NCI-H774 (cell line): ENCODE results near the gene MYL12A.
"Not testable (repeated sequence)": the region's sequence is repeated elsewhere in the genome, so short reads cannot be mapped to it uniquely, and the experiment has no call there.

Experiments
- DNase-seq: peaks from one replicate; lab custom pipeline; 2025; lab: John Stamatoyannopoulos, UW

The MYL12A gene

GRCh38 chr18:3247240-3248061 lies at the start of gene MYL12A:
Gene MYL12A, plus strand, starts transcription at chr18:3247801. Its CDS starts 5,447 bp downstream, at chr18:3253248.
- DNase-seq: peak; percentile 92

DNA sequence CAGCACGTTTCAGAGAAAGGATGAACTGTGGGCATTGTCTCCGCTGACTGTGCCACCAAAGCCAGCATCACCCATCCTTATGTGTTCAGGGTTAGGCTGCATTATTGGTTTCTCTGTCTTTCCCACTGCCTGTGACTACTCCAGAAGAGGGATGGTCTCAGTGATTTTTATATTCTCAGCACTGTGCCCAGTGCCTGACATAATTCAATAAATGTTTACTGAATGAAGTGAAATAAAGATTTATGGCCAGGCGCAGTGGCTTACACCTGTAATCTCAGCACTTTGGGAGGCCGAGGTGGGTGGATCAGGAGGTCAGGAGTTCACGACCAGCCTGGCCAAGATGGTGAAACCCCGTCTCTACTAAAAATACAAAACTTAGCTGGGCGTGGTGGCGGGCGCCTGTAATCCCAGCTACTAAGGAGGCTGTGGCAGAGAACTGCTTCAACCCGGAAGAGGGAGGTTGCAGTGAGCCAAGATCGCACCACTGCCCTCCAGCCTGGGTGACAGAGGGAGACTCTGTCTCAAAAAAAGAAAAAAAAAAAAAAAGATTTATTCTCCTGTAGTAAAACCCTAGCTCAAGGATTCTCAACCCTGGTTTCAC lies 49.2 kb upstream of the MYL12A start:
- DNase-seq: not testable (repeated sequence)

DNA sequence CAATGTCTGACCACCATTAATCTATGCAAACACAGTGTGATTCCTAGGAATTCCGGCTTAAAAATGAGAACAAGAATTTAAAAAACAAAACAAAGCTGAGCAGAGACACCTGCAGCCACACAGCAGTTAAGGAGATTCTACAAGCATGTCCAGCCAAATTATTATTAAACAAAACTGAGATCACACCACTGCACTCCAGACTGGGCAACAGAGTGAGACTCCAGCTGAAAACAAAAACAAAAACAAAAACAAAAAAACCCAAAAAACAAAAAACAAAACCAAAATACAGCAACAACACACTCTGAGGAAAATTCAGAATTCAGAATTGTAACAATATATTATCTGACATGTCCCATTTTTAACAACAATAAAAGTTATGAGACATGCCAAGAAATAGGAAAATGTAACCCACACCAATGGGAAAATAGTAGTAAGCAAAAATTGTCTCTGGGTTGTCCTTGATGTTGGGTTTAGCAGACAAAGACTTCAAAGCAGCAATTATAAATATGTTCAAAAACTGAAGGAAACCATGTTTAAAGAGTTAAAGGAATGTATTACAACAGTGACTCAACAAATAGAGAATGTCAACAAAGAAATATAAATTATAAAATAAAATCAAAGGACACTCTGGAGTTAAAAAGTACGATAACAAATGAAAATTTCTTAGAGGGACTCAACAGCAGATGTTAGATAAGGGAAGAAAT lies 47.5 kb upstream of the MYL12A start:
- DNase-seq: no peak

DNA sequence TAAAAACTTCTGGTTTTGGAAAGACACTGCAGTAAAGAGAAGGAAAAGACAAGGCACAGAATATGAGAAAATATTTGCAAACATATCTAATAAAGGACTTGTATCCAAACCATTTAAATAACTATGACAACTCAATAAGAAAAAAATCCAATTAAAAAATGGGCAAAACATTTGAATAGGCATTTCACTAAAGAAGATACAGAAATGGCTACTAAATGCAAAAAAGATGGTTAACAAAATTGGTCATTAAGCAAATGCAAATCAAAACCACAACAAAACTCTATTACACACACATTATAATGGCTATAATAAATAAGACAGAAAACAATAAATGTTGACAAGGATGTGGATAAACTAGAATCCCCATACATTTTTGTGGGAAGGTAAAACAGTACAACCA lies 42.4 kb upstream of the MYL12A start:
- no peak for DNase-seq

DNA sequence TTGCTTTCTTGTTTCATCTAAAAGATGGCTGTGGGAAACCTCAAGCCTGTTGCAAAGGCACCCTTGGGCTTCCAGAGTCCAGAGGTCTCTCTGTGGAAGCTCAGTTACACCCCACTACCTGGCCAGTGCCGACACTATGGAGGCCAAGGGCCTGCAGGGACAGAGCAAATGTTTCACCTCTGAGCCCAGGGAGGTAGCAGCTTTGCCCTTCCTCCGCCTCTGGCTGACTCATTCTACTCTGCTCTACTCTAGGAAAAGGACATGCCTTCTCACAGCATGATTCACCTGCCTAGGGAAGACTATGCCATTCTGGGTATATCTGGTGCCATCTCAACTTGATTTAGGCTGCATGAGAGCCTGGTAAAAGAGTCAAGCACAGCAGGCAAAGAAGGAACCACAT lies 40.0 kb upstream of the MYL12A start:
- no peak for DNase-seq

DNA sequence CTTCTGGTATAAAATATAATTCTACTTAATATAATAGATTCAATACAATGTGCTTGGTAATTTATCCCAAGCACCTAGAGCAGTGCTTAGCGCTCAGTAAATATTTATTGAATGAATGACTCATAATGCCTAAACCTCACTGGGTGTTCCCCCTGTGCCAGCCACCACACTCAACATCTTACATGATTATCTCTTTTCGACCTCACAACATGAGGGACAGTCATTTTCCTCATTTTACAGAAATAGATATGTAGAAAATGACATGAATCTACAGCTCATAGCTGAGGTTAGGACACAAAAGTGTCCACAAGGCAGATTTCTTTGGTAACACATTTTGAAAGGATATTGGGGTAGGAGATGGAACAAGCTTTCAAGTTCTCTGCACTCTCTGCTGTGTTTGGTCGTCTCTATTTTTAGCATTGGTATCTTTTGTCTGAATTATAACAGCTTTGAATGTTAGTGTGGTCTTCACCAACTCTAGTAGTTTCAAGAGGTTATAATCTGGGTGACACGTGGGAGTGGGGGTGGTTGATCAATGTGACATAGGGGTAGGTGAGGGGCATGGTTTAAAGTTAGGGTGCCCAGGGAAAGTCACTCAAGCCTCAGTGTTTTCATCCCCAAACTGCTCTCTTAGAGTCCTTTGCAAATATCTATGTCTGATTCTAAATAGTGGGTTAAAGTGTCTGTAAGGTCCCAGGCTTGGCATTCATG lies 37.6 kb upstream of the MYL12A start:
- DNase-seq: no peak

- DNase-seq: peak; percentile 17
Observed at GRCh38 chr18:3211236-3211992, 36.2 kb upstream of the MYL12A start.

DNA sequence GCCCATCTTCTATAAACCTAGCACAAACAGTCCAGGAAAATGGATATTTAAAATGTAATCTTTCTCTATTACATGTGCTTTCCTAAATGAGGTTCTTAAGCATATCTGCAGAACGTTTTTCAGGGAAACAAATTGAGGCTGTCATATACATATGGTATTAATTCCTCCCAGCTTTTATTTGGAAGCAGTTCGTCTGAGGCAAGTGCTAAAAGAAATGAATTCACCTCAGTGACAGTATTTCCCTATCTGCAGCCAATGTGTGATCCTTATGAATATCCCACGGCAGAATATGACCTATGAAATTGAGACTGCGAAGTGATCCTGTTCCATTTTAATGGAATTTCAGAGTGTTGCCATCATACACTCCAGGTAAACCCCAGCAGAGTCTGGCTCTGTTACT lies 34.9 kb upstream of the MYL12A start:
- DNase-seq: no peak

GRCh38 chr18:3213300-3214059 lies 34.1 kb upstream of the MYL12A start:
- DNase-seq: no peak

DNA sequence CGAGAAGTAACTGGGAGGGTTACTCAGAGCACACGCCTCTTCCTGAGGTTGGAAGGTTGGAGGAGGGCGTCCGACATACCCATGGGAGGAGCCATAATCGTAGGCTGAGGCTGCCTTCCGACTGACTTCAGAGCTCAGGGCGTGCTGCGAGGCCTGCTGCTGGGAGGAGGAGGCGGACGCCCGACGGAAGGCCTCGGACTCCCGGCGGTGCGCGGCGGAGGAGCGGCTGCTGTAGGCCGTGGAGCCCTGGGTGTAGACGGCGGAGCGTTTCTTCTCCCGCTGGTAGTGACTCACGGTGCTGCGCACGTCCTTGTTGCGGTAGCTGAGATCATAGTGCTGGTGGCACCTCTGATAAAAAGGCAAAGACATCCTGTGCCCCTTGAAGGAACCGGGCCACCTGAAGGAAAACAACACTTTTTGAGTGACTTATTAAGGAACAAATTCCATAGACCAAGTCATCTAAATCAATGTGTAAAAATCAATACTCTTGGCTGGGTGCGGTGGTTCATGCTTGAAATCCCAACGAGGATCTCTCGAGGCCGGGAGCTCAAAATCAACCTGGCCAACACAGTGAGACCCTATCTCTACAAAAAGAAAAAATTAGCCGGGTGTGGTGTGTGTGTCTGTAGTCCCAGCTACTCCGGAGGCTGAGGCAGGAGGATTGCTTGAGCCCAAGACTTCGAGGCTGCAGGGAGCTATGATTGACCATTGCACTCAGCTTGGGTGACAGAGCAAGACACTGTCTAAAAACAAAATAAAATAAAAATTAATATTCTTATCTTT lies 32.6 kb upstream of the MYL12A start:
- no peak for DNase-seq

- DNase-seq: no peak
Observed at GRCh38 chr18:3216987-3217386, 30.6 kb upstream of the MYL12A start.

DNA sequence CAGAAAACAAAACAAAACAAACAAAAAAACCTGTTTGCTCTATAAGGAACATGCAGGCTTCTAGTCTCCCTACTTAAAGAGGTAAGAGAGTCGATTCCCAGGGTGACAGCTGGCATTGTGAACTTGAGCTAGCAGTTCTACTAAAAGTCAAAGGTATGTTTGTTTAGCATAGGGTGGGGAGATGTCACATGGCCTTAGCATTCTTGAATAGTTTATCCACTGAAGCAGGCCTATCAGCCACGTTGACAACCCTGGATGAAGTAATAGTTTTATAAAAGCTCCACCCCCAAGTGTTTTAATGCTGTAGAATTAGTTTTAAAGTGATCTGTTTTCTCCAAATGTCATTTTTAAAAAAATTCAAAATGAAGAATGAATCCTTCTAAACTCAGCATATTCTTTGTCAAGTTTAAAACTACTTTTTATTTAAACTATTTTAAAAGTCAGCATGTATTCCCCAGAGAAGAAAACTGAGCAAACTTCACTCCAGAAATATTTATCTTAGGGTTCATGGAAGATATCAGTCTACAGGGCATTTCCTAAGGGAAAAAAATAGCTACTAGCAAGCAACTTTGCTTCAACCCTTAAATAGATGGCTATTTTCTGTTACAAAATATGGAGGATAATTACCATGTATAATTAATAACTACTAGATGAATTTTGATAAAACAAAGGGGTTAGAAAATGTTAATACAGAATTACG lies 29.5 kb upstream of the MYL12A start:
- no peak for DNase-seq

GRCh38 chr18:3218819-3219218 lies 28.8 kb upstream of the MYL12A start:
- DNase-seq: no peak

DNA sequence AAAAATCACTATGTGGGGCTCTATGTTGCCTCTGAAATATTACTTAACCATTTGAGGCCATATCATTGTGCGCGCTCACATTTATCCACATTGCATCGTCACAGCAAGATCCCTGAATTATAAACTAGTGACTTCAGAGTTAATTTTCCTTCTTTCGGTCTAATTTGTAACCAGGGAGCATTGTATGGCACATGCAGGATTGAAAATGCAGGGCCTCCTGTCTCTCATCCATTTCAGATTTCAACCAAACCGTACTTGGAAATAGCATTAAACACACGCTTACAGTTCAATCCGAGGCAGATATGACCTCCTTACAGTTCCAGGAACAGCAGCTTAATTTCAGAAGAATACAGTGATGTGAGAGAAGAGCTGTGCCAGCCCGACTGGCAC lies 28.4 kb upstream of the MYL12A start:
- DNase-seq: no peak

DNA sequence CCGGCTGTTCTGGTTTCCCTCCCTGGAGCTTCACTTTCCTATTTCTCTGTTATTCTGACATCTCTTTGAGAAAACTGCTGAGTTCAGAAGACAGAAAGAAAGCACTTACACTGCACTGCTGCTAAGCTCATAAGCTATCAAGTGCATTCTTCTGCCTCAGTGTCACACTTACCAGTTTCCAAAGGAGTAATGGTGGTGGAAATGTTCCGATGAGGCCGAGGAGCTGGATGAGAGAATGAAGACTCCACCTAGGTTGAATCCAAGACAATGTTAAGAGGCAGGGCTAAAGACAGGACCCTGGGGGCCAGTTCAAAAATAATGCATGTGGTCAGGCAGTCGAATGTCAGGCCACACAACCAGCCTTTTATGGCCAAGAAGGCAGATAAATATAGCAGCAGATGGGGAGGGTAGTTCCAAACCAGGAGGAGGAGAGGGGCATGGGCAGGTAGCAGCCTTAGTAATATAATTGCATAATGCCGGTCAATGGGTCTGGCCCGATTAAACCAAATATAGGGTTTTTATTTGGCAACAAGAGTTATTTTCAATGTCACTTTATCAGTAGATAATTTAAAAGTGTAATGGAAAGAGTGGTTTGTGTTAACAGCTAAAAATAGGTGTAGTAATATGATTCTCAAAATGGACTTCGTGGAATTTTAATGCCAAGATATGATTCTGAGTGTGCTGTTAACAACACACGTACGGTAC lies 27.8 kb upstream of the MYL12A start, which contains the start of gene MYOM1:
MYOM1 (minus strand) TSS at position 338 of the 705 bp plus-strand sequence. CDS start 4,745 bp downstream, outside the sequence.
- no peak for DNase-seq

DNA sequence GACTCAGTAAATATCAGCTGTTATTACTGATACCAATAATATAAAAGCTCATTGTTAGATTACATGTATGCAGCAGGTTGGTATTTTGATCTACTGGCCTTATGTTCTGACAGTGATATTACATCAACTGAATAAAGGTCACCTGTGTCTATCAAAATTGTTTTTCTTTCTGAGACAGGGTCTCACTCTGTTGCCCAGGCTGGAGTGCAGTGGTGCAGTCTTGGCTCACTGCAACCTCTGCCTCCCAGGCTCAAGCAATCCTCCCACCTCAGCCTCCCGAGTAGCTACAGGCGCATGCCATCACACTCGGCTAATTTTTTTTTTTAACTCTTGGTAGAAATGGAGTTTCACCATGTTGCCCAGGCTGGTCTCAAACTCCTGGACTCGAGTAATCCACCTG lies 26.7 kb upstream of the MYL12A start:
- not testable (repeated sequence) for DNase-seq

DNA sequence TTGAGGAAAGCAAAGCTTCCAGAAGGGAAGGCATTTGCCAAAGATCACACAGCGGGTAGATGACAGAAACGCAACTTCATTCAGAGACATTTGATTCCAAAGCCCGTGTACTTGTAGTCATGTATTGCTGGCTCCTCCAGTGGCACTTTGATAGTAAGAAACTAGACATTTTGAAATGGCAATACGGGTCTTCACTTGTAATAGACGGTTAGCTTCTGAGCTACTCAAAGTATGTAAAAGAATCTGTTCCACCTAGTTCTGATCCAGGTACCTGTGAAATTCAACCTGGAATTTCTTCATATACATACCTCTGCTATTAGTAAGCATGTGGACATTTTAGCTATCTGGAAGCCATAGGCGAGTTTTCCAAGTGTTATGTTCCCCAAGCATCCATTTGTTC lies 26.1 kb upstream of the MYL12A start:
- no peak for DNase-seq

DNA sequence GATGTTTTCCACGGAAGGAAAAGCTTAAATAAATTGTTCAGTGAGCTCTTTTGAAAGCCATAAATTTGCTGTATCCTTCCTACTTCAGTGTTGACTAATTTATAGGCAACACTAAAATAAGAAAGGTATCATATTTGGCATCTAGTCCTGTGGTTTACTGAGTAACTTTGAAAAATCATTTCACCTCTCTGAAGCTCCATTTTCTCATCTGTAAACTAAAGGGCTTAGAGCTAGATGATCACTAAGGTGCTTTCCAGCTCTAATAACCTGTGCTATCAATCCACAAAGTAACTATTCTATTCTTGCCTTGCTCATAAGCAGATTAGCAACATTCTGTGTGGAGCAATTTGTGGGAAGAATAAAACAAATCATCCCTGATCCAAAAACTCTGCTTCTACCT lies 24.2 kb upstream of the MYL12A start:
- no peak for DNase-seq

DNA sequence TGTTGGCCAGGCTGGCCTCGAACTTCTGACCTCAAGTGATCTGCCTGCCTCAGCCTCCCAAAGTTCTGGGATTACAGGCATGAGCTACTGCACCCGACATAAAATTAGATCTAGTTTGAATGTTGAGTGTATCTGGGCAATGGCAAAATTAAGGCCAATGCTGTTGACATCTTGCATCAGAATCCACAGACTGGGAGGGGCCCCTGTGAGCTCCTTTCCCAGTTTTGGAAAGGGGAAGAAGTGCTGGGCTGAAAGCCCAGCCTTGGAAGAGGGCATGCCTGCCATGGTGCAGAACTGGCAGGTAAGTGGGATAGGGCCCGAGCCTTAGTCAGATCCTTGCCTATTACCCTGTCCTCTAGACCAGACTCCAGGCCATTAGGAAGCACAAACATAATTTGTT lies 23.4 kb upstream of the MYL12A start:
- DNase-seq: no peak
